ENCODE measurements around the gene POR.

DNA sequence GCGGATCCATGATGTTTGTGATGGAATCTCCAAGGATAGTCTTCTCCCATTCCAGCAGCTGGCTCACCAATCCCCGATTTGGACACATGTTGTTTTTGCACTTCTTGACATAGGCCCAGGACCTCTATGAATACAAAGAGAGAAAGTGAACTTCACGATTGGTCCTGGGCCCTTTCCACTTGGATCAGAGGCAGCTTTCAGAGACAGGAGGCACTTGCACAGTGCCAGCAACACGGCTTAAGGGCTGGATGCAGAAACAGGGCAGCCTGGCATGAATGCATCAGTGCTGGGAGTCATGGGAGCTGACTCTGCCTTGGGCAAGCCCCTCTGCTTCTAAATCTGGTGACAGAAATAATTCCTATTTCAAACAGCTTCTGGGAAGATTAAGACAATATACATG is 81.5 kb downstream of the POR start:
- TF ChIP-seq, protein P1, sequence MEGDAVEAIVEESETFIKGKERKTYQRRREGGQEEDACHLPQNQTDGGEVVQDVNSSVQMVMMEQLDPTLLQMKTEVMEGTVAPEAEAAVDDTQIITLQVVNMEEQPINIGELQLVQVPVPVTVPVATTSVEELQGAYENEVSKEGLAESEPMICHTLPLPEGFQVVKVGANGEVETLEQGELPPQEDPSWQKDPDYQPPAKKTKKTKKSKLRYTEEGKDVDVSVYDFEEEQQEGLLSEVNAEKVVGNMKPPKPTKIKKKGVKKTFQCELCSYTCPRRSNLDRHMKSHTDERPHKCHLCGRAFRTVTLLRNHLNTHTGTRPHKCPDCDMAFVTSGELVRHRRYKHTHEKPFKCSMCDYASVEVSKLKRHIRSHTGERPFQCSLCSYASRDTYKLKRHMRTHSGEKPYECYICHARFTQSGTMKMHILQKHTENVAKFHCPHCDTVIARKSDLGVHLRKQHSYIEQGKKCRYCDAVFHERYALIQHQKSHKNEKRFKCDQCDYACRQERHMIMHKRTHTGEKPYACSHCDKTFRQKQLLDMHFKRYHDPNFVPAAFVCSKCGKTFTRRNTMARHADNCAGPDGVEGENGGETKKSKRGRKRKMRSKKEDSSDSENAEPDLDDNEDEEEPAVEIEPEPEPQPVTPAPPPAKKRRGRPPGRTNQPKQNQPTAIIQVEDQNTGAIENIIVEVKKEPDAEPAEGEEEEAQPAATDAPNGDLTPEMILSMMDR (IDR thresholded peaks at IDR 0.05): no peak
- no peak for TF ChIP-seq EZH2 (IDR thresholded peaks at IDR 0.05; ENCODE audit: borderline replicate concordance, insufficient read depth, low read depth, low read length, poor library complexity, severe bottlenecking)
